HG03060 (cell line): Measurements from ENCODE around the gene AOX1.
"Not testable (repeated sequence)": the region's sequence is repeated elsewhere in the genome, so short reads cannot be mapped to it uniquely, and the experiment has no call there.

Experiments used
- ATAC-seq: cut with Tn5 transposase; IDR thresholded peaks from one replicate; pipeline ENCODE4 v1.9.1; 2021; ENCODE audit warnings: low read depth, moderate number of reproducible peaks; ENCODE audit not compliant: unreplicated experiment

The AOX1 gene

DNA sequence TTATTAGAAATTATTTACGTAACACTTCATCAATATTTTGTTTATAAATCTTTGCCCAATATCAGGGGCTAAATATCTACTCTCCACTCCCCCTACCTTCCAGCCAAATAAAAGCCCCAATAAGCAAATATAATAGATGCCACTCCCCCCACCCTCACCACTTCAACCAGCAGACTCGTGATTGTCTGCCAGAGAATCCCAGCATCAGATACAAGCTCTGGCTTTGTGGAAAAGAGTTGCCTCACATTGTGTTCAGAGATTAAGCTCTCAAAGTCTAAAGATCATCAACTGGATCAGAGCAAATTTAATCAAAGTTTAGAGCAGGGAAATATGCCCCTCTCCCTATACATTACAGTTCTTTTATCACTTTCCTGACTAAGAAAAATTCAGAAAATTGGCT, 39.5 kb downstream of the AOX1 start:
- no peak for ATAC-seq

DNA sequence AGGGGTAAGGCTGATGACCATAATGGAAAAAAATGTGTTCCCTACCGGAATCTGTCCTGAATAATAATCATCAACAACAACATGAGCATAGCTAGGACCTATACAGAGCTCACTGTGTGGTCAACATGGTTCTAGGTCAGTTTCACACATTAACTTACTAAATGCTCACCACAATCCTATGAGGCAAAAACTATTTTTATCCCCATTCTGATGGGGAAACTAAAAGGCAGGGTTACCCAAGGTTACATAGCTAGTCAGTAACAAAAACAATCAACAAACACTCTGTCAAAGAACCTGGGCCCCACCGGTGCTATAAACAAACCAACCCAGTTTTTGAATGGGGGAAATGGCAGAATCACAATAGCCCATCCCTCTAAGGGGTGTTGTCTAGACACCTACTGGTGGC, 40.1 kb downstream of the AOX1 start:
- ATAC-seq = no peak

DNA sequence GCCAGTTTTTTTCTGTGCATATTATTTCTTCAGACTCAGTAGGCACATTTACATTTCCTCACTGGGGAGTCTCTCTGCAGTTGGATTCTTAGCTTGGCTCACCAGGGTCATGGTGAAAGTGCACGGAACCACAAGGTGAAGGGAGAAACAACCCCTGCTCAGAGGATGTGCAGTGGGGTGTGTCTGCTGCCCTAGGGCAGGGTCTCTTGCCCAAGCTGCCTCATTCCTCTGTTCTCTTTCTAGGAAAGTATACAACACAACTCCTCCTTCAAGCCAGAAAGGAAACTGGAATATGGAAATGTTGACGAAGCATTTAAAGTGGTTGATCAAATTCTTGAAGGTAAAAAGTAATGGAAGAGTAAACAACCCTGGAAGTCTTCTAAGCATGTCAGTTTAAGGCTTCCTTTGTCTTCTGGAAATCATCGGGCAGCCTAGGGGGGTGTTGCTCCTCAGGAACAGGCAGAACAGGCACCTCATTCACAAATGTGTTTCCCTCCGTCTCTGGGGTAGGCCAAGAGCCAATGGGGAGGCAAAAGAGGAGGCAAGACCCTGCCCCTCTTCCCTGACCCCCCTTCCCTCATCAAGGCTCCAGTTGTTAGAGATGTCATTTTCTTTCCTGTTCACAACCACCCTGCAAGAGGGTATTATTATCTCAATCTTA, 41.4 kb downstream of the AOX1 start:
- ATAC-seq = no peak

DNA sequence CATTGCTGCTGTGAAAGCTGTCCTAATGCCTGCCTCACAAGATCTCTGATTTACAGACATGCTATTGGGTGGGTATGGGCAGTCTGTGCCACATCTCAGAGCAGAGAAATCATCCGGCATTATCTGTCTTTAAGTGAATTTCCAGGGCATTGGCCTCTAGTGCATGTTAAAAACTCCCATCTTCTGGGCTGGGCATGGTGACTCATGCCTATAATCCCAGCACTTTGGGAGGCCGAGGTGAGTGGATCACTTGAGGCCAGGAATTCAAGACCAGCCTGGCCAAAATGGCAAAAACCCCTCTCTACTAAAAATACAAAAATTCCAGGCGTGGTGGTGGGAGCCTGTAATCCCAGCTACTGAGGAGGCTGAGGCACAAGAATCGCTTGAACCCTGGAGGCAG, 42.6 kb downstream of the AOX1 start:
- not testable (repeated sequence) for ATAC-seq

DNA sequence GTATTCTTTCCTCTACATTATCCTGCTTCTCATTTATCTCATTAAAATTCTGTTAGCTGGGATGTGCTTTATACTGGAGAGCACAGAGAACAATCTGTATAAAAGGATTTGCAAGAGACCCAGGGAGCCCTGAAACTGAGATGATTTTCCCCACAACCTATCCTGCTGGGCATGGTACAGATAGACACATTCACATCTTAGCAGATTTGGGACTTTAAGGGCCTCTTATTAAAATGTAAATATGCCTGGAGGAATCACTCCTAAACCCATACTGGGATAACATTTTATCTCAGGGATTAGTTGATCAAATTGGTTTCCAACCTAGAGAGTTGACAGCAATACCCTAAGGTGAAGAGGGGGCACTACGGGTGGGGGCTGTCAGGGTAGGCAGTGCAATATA, 45.5 kb downstream of the AOX1 start:
- no peak for ATAC-seq

DNA sequence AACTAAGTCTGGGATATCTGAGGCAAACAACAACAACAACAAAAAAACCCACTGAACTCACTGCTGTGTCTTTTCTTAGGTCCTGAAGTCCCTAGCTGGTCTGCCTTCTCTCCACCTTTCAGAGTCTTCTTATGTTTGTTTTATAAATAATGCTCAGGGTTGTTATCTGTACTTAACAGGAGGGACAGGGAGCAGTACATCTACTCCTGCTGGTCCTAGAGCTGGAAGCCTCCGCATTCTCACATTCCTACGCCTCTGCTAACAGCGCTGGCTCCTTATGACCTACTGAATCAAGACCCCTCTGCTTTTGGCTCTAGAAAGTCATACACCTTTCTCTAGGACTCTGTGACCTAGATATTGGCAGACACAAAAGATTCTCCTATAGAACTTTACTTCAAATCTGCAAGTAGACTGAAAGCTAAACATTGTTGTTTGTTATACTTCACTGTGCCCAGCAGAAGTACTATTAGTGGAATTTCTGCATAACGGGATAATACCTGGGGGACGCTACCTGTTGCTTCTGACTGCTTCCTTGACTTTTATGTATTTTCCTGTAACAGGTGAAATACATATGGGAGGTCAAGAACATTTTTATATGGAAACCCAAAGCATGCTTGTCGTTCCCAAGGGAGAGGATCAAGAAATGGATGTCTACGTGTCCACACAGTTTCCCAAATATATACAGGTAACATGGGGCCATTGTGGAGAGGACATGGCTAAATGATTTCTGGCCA, 48.6 kb downstream of the AOX1 start:
- no peak for ATAC-seq

DNA sequence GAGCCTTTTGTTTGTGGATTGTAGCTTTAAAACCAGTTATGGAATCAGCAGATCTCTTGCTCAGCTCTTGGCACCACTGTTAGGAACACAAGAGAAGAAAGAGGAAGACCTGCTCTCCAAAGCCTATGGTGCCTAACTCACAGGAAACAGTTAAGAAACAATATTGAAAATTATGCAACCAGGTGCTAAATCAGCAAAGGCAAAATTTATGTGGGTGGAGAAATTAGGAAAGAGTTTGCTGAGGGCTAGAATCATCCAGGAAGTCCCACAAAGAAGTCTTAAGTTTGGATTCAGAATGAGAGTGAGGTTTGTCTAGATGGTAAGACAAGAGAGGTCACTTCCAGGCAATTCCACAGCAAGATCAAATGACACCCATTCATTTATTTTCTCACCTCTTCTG, 49.4 kb downstream of the AOX1 start:
- ATAC-seq = no peak

DNA sequence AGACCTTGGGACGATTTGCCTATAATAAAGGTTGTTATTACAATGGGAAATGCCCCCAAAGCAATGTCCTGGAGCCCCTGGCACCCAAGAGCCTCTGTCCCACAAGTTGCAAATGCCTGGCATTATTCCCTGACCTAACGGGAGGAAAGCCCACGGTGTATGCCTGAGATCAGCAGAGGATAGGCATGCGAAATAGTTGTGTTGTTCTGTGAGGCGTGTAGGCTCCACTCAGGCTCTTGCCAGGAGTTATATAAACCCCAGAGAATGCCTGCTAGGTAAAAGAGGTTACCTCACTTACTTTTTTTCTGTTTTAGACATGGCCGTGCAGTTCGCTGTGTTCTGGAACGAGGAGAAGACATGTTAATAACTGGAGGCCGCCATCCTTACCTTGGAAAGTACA, 52.1 kb downstream of the AOX1 start:
- ATAC-seq = no peak

DNA sequence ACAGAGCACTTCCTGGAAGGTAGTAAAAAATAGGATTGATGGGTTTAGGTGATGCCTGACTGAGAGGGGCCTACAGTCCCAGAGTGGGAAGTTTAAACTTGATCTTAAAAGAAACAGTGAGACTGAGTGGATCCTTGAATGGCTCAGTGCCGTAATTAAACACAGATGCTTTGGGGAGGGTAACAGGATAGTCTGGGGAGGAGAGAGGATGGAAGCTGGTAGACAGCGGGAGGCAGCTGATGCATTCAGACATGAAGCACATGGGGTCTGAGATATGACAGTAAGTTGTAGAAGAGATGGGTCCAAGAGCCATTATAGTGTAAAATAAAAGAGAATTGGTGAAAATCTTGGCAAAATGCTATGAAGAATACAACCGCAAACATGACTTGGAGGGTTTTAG, 54.4 kb downstream of the AOX1 start:
- ATAC-seq = no peak

DNA sequence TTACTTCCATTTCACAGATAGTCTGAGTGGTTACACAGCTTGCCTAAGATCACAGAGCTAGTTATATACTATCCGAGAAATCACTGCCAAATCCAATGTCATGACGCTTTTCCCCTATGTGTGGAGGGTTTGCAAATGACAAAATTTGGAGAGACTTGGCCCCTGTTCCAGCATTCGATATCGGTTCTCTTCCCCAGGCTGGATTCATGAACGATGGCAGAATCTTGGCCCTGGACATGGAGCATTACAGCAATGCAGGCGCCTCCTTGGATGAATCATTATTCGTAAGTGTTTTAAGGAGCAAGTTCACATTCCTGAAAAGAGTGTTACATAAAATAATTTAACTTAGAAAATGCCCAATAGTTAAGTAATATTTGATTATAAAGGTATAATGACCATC, 55.1 kb downstream of the AOX1 start:
- no peak for ATAC-seq

DNA sequence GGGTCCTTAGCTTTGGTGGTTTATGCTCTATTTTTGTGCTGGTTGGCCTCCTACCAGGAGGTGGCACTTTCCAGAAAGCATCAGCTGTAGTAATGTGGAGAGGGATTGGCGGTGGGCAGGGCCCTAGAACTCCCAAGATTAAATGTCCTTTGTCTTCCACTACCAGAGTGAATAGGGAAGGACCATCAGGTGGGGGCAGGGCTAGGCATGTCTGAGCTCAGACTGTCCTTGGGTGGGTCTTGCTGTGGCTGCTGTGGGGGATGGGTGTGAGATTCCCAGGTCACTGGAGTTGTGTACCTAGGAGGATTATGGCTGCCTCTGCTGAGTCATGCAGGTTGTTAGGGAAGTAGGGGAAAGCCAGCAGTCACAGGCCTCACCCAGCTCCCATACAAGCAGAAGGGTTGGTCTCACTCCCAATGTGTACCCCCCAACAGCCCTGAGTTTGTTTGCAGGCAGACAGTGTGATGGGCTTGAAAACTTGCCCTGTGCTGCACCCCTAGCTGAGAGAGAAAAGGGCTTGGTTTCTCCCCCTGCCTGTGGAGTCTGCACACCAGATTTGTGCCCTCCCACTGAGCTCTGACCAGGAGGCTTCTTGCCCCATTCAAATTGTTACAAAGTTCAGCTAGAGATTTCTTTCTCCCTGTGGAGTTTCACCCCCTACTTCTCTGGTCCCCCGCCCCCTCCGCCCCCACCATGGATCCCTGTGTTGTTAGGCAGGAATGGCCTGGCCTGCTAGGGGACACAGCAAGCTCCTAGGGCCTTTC, 62.9 kb downstream of the AOX1 start:
- not testable (repeated sequence) for ATAC-seq

DNA sequence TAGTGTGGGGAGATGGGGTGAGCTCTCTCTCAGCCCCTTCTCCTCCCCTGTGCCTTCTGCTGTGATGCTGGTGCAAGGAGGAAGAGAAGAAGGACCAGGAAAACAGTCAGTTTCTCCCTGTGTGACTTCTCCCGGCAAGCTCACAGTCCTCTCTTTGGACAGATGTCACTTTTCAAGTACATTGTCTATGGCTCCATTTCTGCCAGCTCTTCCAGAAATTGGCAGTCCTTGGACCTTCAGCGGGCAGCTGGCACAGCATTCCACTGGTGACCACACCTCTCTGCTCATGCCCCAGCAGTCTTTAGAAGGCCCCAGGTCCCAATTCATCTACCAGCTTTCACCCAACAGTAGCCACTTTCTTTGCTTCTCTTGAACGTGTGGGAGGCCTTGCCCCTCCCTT, 63.9 kb downstream of the AOX1 start:
- ATAC-seq = no peak

DNA sequence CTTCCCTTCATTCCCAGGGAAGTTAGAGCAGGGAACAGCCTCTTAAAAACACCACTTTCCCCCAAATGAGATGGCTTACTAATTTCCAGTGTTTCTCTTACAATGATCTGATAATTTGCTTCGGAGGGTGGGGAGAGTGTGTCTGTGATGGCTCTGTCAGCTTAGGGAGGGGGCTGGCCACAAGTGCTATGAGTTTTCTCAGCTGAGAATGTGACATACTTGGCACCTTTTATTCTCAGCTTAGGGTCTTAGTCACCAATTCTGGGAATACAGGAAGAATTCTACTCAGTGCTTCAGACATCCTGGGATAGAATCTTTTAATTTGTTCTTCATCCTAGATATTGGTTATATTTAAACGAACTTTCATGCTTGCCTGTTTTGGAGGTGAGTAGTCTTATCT, 64.4 kb downstream of the AOX1 start:
- ATAC-seq = no peak

DNA sequence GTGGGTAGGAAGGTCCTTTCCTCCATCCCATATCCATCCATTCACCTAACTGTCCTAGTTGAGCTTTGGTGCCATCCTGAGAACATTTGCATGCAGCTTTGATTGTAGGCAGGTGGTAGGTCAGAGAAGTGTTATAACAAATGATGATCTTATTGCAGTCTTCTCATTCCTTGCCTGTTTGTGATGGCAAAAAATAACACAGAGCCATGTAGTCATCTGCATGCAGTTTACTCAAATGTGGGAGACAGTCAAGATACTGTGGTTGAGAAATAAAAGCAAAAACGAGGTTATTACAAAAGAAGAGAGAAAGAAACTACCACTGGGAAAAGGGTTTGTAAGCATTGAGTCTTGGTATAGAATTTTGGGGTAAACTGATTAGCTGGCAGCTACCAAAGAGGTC, 66.3 kb downstream of the AOX1 start:
- no peak for ATAC-seq

DNA sequence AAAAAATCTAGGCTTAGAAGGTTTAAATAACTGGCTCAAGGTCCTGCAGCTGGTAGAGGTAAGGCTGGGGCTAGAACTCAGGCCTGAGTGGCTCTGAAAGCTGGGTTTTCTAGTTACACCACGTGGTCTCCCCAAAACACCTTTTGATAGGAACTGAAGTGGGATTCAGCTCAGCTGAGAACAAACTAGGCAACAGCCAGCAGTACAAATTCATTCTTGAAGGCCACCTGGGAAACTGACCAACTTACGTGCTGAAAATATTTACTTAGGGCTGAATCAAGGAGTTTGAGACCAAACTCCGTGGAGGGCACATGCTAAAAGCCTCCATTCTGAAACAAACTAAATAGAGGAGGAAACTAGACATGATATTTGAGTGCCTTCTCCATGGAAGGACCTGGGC, 67.2 kb downstream of the AOX1 start:
- no peak for ATAC-seq

DNA sequence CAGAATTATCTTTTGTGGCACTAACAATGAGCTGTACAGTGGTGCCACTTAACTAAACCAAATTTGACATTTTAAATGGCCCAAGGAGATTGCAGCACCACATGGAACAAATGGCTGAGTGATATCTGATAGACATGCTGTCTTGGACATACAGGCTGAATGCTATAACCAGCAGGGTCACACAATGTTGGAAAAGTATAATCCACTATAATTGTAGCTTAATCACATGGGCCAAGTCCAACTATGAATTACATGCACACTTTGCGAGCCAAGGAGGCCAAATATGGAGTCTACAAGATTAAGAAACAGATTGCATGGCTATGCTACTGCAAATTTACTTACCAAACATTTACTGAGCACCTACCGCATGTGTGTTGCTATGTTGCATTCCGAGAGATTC, 69.0 kb downstream of the AOX1 start:
- no peak for ATAC-seq

DNA sequence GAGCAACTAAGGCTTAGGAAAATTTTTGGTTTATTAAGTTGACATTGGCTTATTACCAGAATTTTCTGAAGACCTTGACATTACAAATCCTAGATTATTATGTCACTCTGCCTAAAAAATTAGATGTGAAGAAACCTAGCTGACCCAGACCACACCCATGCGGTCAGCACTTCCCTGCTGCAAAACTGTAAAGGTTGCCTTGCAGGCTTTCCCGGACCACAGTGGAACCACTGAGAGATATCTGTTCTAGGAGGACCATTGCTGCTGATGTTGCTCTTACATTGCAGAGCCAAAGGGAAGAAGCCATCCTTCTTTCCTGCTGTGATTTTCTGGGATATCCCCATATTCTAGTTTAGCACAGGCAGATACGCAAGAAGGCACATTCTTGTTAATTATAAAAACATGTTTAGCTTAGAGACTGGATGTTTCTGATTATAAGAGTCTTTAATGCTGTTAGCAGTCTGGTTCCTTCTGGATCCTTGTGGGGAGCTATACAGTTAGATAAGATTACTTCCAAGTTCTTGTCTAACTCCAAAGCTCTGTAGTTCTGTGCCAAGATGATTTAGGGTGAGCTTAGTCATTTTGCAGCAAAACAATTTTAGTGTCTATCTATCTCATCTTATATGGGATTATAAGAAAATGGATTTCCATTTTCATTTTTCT, 70.2 kb downstream of the AOX1 start:
- no peak for ATAC-seq

DNA sequence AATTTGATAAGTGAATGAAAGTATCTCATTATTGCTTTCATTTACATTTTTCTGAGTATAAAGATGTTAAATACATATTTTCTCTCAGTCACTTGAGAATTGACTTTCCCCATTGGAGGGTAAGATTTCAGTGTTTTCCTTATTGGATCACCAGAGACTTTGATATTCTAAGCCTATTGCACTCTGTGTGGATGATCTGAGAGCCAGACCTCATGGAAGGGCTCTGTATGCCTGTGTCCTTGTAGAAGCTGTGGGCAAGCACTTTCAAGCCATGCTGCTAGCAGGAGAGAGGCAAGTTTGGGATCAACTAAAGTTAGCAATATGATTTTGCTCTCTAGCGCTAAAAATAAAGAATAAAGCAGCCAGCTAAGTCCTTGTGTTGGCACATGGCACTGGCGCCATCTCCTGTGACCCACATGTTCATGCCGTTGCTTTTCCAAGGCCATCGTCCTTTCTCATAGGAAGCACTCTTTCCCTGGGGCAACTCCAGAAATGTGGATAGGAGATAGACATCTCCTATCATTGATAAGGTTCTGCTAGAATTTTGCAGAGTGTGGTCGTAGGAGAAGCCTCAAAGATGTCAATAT, 72.6 kb downstream of the AOX1 start:
- no peak for ATAC-seq

DNA sequence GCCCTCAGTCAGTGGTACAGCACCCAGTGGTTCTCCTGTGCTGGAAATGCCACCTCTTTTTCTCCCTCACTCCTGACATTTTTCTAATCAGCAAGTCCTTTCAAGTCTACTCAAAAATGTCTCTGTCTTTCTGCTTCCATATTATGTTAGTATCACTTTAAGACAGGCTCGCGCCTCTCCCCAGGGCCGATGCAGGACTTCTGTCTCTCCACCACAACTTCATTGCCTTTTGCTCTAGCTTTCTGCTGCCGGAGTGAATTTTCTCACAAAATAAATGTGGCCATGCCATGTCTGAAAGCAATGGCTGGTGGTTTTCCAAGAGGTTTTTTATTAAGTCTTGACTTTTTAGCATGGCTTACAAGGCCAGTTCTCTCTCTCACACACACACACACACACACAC, 73.6 kb downstream of the AOX1 start:
- ATAC-seq = no peak

DNA sequence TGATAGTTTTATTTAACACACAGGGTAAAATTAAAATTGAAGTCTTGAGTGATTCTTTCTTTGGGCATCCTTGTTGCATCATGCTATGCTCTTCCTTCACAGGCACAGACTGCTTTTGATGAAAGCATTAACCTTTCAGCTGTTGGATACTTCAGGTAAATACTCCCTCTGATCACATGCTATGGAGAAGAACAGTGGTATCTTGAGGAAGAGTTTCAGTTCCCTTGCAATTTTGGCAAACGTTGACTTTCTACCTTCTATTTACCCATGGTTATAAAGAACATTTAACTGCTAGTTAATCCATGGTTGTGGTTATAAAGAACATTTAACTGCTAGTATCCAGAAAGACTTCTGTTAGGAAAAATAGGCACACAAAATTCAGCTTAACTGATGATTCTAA, 75.7 kb downstream of the AOX1 start:
- no peak for ATAC-seq

DNA sequence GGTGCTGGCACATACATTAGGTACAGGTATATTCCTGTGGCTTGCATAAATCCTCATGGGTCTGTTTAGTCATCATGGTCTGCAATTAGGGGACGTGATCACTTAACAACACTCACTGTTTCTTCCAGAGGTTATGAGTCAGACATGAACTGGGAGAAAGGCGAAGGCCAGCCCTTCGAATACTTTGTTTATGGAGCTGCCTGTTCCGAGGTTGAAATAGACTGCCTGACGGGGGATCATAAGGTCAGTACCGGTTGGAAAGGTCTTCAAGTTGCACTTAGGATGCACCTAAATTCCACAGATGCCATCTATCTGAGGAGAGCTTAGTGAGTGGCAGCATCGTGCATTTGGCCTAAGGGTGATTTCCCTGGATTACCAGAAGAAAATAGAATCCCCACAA, 76.9 kb downstream of the AOX1 start:
- no peak for ATAC-seq
